Pons (tissue), 1 donor: ENCODE results near the gene ALPG.
"Not testable (repeated sequence)": the region's sequence is repeated elsewhere in the genome, so short reads cannot be mapped to it uniquely, and the experiment has no call there.

ENCODE experiments used
- DNase-seq: peaks from one replicate; pipeline ENCODE4 v3.0.0-alpha.2; 2016; ENCODE audit warnings: low spot score

Gene ALPG

GRCh38 chr2:232440220-232441018 is 33.8 kb downstream of the ALPG start:
- peak; percentile 56 for DNase-seq

GRCh38 chr2:232441147-232441651 is 34.6 kb downstream of the ALPG start:
- no peak for DNase-seq

- DNase-seq = not testable (repeated sequence)
Measured at GRCh38 chr2:232441922-232442321, 35.3 kb downstream of the ALPG start.

- not testable (repeated sequence) for DNase-seq
Measured at GRCh38 chr2:232442431-232442830, 35.8 kb downstream of the ALPG start.

- DNase-seq = not testable (repeated sequence)
Measured at GRCh38 chr2:232443047-232443446, 36.4 kb downstream of the ALPG start.

GRCh38 chr2:232443669-232444408 is 37.2 kb downstream of the ALPG start:
- DNase-seq = not testable (repeated sequence)

- no peak for DNase-seq
Measured at GRCh38 chr2:232444409-232445148, 37.9 kb downstream of the ALPG start.

GRCh38 chr2:232445149-232445885 is 38.7 kb downstream of the ALPG start:
- not testable (repeated sequence) for DNase-seq

GRCh38 chr2:232446266-232446777 is 39.7 kb downstream of the ALPG start:
- not testable (repeated sequence) for DNase-seq

GRCh38 chr2:232447091-232447620 is 40.5 kb downstream of the ALPG start:
- no peak for DNase-seq

- peak; percentile 17 for DNase-seq
Measured at GRCh38 chr2:232447638-232448303, 41.1 kb downstream of the ALPG start.

GRCh38 chr2:232448304-232448690 is 41.7 kb downstream of the ALPG start:
- peak; percentile 5 for DNase-seq

- no peak for DNase-seq
Measured at GRCh38 chr2:232449964-232450363, 43.3 kb downstream of the ALPG start.

GRCh38 chr2:232451645-232452044 is 45.0 kb downstream of the ALPG start:
- DNase-seq = not testable (repeated sequence)

GRCh38 chr2:232454630-232455029 is 48.0 kb downstream of the ALPG start:
- DNase-seq = no peak

- DNase-seq = no peak
Measured at GRCh38 chr2:232455426-232456255, 49.0 kb downstream of the ALPG start, which contains the start of gene ALPI. Gene ALPI (plus strand): TSS chr2:232456153. CDS start chr2:232456200, 47 bp downstream.

- no peak for DNase-seq
Measured at GRCh38 chr2:232456296-232457120, 49.9 kb downstream of the ALPG start.
